Renal pelvis (tissue), 12 donors: Measurements from ENCODE around the gene STMN3. TPM values are rescaled to one million over a fixed set of nuclear protein-coding genes. Genes with fewer than 3 reads are reported as not detected.

Experiments used
- DNase-seq: peaks from one replicate; pipeline ENCODE4 v3.0.0-alpha.2; 2013
- long read RNA-seq, 16 experiments: transcript quantifications; one replicate each; lab custom pipeline, GENCODE V29; 2026
- polyA plus RNA-seq, 3 donors: library from polyadenylated mRNA; unstranded; fragments of 120-200 nt; gene quantifications; one replicate each; pipeline ENCODE4 v1.2.1, GENCODE V29; 2013; ENCODE audit not compliant: insufficient read length in 3 of 3

The STMN3 gene
- 10 to 100 TPM; 28.6 to 38.0 (median 32.7) TPM for polyA plus RNA-seq
- long read RNA-seq, donor 1, transcript STMN3-201 (5 exons, 2,255 nt), result major isoform, 15 of 15 reads
- long read RNA-seq, donor 1, partial matches to known transcripts, result 0 of 15 reads
- long read RNA-seq, donor 1, other reads (novel, unspliced or antisense), result 0 of 15 reads
- long read RNA-seq, donor 2, transcript STMN3-201 (5 exons, 2,255 nt), result major isoform, 16 of 327 reads
- long read RNA-seq, donor 2, partial matches to known transcripts, result 298 of 327 reads
- long read RNA-seq, donor 2, other reads (novel, unspliced or antisense), result 13 of 327 reads
- long read RNA-seq, donor 3, transcript STMN3-201 (5 exons, 2,255 nt), result major isoform, 15 of 15 reads
- long read RNA-seq, donor 3, partial matches to known transcripts, result 0 of 15 reads
- long read RNA-seq, donor 3, other reads (novel, unspliced or antisense), result 0 of 15 reads
- long read RNA-seq, donor 4, transcript STMN3-201 (5 exons, 2,255 nt), result major isoform, 9 of 9 reads
- long read RNA-seq, donor 4, partial matches to known transcripts, result 0 of 9 reads
- long read RNA-seq, donor 4, other reads (novel, unspliced or antisense), result 0 of 9 reads
- long read RNA-seq, donor 5, partial matches to known transcripts, result 0 of 4 reads
- long read RNA-seq, donor 5, other reads (novel, unspliced or antisense), result 0 of 4 reads
- long read RNA-seq, donor 6, transcript STMN3-201 (5 exons, 2,255 nt), result major isoform, 8 of 152 reads
- long read RNA-seq, donor 6, partial matches to known transcripts, result 139 of 152 reads
- long read RNA-seq, donor 6, other reads (novel, unspliced or antisense), result 5 of 152 reads
- long read RNA-seq, donor 7, transcript STMN3-201 (5 exons, 2,255 nt), result major isoform, 15 of 21 reads
- long read RNA-seq, donor 7, partial matches to known transcripts, result 6 of 21 reads
- long read RNA-seq, donor 7, other reads (novel, unspliced or antisense), result 0 of 21 reads
- long read RNA-seq, donor 8, transcript STMN3-201 (5 exons, 2,255 nt), result major isoform, 11 of 11 reads
- long read RNA-seq, donor 8, partial matches to known transcripts, result 0 of 11 reads
- long read RNA-seq, donor 8, other reads (novel, unspliced or antisense), result 0 of 11 reads
- long read RNA-seq, donor 9, transcript STMN3-201 (5 exons, 2,255 nt), result major isoform, 21 of 26 reads
- long read RNA-seq, donor 9, partial matches to known transcripts, result 5 of 26 reads
- long read RNA-seq, donor 9, other reads (novel, unspliced or antisense), result 0 of 26 reads
- long read RNA-seq, donor 10, transcript STMN3-201 (5 exons, 2,255 nt), result major isoform, 12 of 12 reads
- long read RNA-seq, donor 10, partial matches to known transcripts, result 0 of 12 reads
- long read RNA-seq, donor 10, other reads (novel, unspliced or antisense), result 0 of 12 reads
- long read RNA-seq, donor 11, transcript STMN3-201 (5 exons, 2,255 nt), result major isoform, 9 of 9 reads
- long read RNA-seq, donor 11, partial matches to known transcripts, result 0 of 9 reads
- long read RNA-seq, donor 11, other reads (novel, unspliced or antisense), result 0 of 9 reads
- long read RNA-seq, donor 12, transcript STMN3-201 (5 exons, 2,255 nt), result major isoform, 14 of 19 reads
- long read RNA-seq, donor 12, partial matches to known transcripts, result 5 of 19 reads
- long read RNA-seq, donor 12, other reads (novel, unspliced or antisense), result 0 of 19 reads
- long read RNA-seq, donor 13, partial matches to known transcripts, result 0 of 3 reads
- long read RNA-seq, donor 13, other reads (novel, unspliced or antisense), result 0 of 3 reads
- long read RNA-seq, donor 14, transcript STMN3-201 (5 exons, 2,255 nt), result major isoform, 13 of 13 reads
- long read RNA-seq, donor 14, partial matches to known transcripts, result 0 of 13 reads
- long read RNA-seq, donor 14, other reads (novel, unspliced or antisense), result 0 of 13 reads
- long read RNA-seq, donor 15, transcript STMN3-201 (5 exons, 2,255 nt), result major isoform, 15 of 15 reads
- long read RNA-seq, donor 15, partial matches to known transcripts, result 0 of 15 reads
- long read RNA-seq, donor 15, other reads (novel, unspliced or antisense), result 0 of 15 reads
- long read RNA-seq, donor 16, transcript STMN3-201 (5 exons, 2,255 nt), result major isoform, 18 of 18 reads
- long read RNA-seq, donor 16, partial matches to known transcripts, result 0 of 18 reads
- long read RNA-seq, donor 16, other reads (novel, unspliced or antisense), result 0 of 18 reads

- DNase-seq, result peak; percentile 94
Observed at GRCh38 chr20:63653041-63653973, at the start of gene STMN3. STMN3 (minus strand) TSS chr20:63653424; CDS start chr20:63653345, 79 bp downstream.

GRCh38 chr20:63702036-63702665 lies 48.9 kb upstream of the STMN3 start:
- no peak for DNase-seq

GRCh38 chr20:63701329-63702035 lies 48.3 kb upstream of the STMN3 start:
- no peak for DNase-seq

DNA sequence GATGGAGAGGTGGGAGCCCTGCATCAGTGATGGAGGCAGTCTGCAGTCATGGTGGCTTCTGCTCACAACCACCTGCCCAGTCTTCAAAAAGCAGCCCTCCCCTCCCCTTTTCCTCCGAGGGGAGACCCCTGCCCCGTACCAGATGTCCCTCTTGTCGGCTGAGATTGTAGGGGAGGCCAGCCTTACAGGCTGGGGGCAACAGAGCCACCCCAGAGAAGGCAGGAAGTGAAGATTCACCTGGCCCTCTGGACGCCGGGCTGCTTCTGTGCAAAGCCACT lies 47.8 kb upstream of the STMN3 start:
- DNase-seq, result no peak

GRCh38 chr20:63700199-63701050 lies 47.2 kb upstream of the STMN3 start:
- DNase-seq, result no peak

- no peak for DNase-seq
Observed at GRCh38 chr20:63699466-63700198, 46.4 kb upstream of the STMN3 start.

GRCh38 chr20:63698739-63699465 lies 45.7 kb upstream of the STMN3 start:
- no peak for DNase-seq

- DNase-seq, result no peak
Observed at GRCh38 chr20:63697868-63698545, 44.8 kb upstream of the STMN3 start.

DNA sequence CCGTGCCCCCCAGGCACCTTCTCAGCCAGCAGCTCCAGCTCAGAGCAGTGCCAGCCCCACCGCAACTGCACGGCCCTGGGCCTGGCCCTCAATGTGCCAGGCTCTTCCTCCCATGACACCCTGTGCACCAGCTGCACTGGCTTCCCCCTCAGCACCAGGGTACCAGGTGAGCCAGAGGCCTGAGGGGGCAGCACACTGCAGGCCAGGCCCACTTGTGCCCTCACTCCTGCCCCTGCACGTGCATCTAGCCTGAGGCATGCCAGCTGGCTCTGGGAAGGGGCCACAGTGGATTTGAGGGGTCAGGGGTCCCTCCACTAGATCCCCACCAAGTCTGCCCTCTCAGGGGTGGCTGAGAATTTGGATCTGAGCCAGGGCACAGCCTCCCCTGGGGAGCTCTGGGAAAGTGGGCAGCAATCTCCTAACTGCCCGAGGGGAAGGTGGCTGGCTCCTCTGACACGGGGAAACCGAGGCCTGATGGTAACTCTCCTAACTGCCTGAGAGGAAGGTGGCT lies 44.2 kb upstream of the STMN3 start:
- DNase-seq, result no peak

DNA sequence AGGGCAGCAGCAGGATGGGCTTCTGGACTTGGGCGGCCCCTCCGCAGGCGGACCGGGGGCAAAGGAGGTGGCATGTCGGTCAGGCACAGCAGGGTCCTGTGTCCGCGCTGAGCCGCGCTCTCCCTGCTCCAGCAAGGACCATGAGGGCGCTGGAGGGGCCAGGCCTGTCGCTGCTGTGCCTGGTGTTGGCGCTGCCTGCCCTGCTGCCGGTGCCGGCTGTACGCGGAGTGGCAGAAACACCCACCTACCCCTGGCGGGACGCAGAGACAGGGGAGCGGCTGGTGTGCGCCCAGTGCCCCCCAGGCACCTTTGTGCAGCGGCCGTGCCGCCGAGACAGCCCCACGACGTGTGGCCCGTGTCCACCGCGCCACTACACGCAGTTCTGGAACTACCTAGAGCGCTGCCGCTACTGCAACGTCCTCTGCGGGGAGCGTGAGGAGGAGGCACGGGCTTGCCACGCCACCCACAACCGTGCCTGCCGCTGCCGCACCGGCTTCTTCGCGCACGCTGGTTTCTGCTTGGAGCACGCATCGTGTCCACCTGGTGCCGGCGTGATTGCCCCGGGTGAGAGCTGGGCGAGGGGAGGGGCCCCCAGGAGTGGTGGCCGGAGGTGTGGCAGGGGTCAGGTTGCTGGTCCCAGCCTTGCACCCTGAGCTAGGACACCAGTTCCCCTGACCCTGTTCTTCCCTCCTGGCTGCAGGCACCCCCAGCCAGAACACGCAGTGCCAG lies 43.6 kb upstream of the STMN3 start, which contains the start of gene TNFRSF6B:
TNFRSF6B (plus strand) TSS at position 25 of the 729 bp plus-strand sequence; CDS start at position 141, 116 bp downstream.
- DNase-seq, result no peak

DNA sequence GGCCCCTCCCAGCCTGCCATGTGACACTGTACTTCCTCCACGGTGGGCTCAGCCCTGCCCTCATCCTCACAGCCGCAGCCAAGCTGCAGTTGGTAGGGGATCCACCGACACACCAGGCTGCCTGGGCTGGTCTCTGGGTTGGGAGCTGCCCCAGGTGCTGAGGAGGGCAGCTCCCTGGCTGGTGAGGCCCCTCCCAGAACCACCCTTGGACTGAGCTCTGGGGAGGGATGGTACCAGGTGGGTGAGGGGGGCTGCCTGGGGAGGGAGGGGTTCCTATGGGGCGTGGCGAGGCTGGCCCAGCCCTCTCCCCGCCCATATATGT lies 43.0 kb upstream of the STMN3 start:
- peak; percentile 45 for DNase-seq

- no peak for DNase-seq
Observed at GRCh38 chr20:63695424-63696305, 42.4 kb upstream of the STMN3 start.
